Fibroblast of skin of right biceps (primary cell): ENCODE data around the gene MED27.
A peak's percentile ranks its signal among the peaks of the same experiment; 100 is the strongest.

Experiments used
- DNase-seq: peaks from one replicate; pipeline ENCODE4 v3.0.0-alpha.2; 2013

Gene MED27

DNA sequence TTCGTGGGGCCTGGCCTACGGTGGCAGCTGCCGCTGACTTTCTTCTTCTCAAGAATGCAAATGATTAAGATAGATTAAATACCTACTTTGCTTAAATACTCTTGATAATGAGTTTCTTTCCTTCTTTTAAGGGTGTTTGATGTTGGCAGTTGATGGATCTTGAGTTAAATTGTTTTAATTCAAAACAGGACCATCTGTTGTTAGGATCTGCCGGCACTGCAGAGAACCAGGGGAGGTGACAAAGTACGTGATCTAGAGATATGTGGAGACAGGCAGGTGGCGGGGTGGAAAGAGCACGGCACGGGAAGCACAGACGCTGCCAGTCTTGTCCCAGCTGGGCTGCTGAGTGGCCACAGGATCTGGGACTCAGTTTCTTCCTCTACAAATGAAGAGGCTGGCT is 37.9 kb downstream of the MED27 start:
- DNase-seq, result no peak

DNA sequence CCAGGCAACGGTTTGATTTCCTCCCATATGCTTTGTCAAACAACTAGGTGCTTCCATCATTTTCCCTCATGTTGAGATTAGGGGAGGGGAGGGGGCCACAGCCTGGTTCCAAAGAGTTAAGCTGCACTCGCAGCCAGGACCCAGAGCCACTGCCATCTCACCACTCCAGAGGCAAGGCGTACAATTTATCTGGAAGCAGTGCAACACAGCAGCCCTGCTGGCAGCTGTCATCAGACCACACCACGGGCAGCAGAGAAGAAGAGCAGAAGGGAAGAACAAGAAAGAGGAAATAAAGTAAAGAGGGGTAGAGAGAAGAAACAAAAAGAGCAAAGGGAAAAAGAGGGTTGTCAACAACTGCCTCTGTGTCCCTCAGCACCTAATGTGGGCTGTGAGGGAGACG is 38.9 kb downstream of the MED27 start:
- no peak for DNase-seq

DNA sequence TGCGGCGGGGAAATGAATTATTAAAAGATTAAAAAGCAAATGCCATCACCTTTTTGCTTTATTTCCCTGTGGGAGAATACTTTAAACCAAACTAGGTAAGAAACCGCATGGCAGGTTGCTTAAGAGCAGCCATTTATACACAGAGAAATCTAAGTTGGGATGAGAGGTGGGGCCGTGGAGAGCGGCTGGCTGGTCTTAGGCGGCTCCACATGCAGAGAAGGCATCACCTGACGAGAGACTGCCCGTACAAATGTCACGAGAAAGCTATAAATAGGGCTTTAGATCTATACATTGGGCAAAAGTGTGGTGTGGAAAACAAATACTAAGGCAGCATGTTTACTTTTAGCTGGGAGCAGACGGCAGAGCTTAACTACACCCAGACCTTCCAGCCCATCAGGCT is 39.4 kb downstream of the MED27 start:
- no peak for DNase-seq

DNA sequence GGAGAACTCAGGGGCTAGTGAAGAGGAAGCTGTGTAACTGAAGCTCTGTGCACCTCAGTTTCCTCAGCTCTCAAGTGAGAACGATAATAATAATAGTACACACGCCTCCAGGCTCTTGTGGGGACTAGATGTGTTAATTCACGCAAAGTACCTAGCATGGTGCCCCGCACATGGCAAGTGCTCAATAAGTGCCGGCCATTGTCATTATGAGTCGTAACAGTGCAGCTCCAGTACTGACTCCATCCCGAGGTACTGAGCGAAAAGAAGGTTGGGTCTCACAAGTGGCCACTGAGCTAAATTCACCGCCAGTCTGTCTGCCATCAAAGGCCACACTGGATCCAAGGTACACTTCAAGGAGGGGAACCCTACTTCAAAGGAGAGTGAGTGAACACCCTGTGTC is 40.4 kb downstream of the MED27 start:
- no peak for DNase-seq

DNA sequence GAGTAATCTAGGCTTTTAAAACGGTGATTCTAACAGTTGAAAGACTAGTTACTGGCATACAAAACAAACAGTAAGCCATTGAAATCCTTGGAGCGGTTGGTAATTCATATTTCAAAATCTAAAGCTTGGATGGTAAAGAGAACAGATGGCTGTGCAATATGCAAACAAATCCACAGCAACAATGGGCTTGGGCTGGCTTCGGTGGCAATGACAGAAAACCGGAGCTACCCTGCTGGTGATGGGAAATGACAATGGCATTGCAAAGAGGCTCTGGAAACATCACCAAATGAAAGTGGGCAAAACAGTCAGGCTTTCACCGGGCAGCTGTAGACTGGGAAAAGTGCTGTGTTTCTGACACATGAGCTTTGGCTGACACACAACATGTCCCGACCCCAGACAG is 42.2 kb downstream of the MED27 start:
- no peak for DNase-seq

DNA sequence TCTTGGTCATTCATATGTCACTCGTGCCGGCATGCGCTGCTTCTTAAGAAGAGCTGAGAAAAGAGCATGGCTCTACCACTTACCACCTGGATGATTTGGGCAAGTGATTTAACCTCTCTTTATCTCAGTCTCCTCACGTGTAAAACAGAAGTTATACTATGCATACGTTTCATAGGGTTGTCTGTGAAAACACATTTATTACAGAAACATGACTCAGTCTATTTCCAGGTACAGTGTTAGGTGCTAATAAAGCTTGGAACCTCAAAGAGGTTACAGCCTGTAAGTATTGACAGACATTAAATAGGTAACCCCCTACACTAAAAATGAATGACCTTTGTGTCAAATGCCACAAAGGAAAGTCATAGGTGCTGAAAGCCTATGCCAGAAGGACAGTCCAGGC is 43.1 kb downstream of the MED27 start:
- DNase-seq, result no peak

DNA sequence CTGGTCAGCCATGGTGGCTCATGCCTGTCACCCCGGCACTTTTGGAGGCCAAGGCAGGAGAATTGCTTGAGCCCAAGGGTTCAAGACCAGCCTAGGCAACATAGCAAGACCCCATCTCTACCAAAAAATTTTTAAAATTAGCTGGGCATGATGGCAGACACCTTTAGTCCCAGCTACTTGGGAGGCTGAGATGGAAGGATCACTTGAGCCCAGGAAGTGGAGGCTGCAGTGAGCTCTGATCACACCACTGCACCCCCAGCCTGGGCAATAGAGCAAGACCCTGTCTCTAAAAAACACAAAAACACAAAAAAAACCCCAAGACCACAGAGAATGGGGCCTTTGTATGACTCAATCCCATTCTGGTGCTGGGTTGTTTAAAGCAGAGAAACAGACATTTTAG is 44.0 kb downstream of the MED27 start:
- no peak for DNase-seq

DNA sequence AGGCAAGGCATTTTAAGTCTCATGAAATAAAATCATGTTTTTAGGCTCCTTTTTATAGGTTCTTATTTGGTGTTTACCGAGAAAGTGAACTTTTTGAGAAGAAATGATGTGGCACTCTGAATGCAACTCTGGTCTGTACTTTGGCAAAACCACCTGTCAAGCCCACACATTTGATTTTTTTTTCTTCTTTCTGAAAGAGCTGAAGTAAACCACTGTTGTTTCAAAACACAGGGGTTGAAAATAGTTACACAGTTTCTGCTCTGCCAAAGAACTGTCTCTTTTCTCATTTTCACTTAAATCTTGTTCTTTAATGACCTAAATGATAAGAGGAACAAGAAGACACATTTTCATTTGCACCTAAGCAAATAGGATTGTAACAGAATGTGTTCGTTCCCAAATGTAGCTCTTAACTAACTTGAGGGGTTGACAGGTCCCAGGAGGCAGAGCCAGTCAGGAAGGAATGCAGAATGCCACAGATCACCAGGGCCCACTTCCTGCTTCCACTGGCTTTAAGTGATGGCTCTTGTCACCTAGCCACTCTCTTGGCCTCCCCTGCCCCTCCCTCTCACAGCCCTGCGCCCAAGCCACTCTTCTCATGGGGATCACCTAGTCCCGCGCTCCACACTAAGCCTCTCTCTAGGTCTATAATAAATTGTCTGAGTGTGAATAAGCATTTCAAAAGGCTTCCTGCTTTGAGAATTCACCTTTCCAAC is 47.3 kb downstream of the MED27 start:
- no peak for DNase-seq

DNA sequence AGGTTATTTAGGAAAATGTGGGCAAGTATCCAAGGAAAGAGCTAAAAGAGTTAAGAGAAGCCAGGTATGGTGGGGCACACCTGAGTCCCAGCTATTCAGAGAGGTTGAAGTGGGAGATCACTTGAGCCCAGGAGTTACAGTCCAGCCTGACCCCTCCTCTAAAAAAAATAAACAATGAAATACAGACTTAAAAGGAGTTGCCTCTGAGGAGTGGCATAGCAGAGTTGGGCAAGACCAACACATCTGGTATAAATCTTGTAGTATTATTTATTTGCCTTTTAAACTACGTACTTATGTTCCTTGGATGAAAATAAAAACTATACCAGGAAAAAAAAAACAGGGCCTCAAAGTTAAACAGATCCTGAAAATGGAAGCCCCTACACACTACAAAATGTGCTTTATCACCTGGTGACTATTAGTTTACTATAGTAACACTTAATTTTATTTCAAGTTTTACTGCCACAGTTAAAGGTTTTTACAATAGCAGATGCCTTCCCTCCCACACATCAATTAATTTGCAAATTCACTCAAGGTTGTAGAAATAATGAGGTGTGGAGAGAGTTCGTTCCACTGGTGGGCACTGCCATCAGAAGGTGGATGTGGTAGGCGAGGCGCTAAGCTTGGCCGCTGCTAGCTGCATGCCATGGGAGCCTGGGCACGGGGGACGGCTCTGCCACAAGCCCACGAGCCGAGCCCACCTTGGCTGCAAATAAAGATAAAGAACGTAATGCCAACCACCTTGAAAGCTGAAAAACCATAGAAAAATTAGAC is 48.0 kb downstream of the MED27 start:
- DNase-seq, result no peak

DNA sequence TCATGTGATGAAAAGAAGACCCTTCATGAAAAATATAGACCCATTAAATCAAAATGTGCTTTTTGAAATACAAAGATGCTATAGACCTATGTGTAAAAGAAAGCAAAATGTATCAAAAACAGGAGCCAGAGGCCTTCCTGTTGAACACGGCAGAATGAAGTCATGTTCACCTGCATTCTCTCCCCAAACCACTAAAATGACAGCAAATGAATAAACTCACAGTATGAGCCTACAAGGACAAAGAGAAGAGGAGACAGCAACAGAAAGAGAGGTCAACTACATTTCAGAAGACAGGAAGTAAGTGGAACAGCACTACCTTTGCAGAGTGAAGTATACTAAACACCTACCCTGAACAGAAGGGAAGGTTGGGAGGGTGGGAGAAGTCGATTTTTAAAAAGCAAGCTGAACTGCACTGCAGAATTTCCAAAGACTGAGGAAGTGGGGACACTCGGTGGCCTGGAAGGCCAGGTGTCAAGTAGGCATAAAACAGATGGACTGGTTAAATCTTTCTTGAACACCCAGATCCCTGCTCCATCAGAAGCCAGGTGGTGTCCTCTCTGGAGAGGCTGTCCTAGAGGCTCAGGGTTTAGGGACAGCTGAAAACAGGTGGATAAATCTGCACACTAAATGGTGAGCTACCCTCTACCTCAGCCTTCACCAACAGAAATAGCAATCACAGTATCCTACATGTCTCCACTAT is 48.9 kb downstream of the MED27 start:
- no peak for DNase-seq

DNA sequence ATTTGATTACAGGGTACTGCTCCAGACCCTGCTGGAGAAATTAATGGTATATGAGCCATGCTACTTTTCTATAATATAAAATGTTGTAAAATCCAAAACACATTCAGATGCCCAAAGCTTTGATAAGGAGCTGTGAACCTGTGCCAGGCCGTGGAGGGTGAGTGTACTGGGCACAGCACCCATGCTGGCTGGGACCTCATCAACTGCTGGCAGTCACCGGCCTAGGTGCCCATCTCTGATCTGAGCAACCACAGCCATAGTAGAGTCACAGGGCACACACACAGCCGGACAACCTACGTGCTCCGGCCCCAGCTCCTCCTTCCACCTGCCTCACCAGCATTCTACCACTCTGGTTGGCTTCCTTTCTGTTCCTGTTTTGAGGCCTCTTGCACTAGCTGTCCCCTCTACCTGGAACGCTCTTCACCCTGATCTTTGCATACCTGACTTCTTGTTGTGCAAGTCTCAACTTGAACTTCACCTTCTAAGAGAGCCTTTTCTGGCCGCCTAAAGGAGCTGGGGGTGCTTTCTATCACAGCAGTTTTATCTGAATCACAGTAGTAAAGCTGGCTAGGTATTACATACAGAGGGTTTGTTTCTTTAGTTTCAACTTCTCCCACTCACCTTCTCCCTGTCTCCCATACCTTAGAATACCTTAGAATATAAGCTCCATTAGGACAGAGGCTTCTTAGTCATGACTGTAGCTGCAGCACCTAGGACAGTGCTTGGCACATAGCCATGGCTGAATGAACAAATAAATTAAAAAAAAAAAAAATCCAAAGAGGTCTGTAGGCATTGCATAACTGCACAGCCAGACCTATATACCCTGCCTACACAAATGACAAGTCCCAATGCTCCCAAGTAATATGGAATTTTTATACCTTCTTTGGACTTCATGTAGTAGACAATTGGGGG is 51.7 kb downstream of the MED27 start:
- no peak for DNase-seq

DNA sequence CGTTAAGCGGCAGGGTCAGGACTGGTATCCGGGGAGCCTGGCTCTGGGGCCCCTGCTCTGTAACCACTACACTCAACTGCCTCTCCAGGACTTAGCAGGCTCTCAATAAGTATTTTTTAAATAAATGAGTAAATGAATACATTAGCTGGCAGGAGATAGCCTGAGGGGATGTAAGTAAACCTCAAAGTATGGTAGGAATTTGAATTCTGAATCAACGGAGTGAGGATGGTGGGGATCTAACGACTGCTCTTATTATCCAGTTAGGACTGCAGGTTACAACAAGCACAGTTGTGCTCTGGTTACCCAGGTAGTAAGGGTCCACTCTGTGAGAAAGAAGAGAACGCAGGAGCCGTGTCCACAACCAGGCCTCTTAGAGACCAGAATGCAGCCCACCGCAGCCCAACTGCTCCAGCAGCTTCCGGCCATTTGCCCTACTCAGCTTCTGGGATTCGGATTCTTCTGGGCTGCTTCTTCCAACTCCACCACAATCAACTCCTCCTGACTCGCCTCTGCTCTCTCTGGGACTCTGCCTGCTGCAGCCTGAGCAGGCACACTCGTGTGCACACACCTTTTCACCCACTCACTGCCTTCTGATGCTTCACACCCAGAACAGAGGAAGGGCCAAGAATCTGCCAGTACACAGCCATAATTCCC is 52.6 kb downstream of the MED27 start:
- DNase-seq, result peak; percentile 81

DNA sequence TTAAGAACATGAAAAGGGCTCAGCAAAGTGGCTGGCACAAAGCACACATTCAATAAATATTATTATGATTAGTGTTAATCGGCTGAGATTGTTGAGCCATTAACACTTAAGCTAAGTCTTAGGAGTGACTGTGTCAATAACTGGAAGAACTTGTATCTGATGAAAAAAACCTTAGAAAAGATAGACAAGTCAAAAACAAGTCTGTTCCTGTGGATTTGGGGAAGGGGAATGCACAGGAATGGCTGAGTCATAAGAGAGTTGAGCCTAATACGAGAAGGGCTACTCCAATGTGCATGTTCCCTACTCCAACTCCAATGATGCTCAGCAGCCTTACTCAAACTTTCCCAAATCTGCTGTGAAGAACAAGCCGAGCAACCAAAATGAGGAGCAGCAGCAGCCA is 53.9 kb downstream of the MED27 start:
- no peak for DNase-seq

DNA sequence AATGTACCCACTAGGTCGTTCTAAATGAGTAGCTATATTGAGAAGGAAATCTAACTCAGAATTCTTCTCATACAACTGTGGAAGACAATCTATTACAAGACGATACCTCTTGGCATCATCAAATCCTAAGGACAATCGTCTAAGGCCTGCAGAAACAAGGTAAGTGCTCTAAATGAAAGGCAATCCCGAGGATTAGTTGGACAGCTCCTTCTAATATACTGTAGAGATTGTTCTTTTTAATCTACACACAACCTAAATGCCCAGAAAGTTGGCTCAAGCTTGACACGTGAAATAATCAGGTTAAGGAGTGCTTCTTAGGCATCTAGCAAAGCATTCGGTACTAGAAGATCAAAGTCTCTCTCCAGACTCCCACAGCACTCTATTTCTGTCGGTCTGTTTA is 55.1 kb downstream of the MED27 start:
- no peak for DNase-seq

DNA sequence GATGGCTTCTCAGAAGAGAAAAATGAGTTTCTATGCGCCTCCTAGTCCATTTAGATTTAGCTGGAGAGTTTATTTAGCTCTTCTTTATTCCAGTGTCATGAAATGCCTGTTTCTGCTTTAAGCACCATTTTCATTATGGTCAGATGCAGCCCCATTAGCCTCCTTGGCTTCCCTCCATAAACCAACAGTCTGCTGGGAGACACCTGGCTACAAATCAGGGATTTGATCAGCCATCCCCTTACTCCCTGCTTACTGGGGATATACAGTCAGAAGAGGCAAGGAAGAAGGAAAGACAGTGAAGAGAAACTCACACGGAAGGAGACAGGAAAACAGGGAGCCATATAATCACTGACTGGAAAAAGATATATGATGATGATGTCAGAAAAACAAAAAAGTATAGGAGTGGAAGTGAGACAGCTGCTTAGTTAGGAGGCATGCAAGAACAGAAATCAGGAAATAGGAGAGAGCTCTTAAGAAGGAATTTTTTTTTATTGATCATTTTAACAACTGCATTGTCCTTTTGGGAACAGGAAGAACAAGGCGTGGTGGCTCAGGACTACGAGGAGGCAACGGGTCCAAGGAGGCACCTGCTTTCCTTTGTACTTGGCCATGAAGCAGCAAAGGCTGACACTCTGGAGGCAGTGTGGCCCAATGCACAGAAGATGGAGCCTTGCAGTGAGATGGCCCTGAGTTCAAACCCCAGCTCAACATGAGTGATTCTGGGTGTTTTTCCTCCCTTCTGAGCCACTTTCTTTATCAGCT is 56.1 kb downstream of the MED27 start:
- DNase-seq, result no peak

DNA sequence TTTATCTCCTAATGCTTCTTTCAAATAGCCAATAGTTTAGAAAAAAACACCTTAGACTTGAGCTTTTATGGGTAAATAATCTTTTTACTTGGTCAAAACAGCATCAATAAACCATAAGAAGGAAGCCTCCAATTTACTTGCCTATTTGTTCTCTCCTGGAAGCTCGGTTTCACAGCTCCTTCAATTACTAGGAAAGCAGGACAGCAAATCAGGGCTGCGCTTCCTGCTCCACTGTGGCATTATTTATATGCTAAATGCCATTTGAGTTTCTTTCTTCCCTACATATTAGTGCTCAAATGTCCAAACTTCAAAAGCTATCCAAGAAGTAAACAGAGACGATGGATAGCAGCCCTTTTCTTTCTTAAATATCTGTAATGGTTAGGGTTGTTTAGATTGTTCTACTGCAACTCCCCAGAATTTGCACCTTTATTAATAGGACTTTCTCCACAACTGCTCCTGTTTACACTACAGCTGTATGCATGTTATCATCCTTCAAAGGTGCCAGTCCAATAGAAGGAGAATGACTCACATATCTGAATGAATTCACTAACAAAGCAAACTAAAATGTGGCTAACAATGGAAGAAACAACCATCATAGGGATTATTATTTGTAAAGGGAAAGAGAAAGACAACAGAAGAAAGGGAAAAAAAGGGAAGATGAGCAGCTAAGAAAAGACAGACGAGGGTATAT is 58.7 kb downstream of the MED27 start:
- no peak for DNase-seq

DNA sequence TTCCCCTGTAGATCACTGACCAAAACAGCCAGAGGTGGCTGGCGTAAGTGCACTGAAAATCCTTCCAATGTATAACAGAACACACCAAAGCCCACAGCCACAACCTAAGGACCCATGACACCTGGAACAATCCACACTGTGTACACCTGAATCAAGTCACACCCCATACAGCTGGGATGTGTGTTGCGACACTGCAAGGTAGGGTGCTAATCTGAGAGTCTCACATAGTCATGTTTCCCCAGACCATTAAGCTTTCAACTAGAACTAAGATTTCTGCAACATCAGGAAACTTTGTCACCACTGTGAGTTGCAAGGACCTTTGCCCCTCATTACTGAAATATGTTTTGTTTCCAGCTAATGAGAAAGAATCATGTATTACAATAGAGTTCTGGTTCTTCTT is 59.4 kb downstream of the MED27 start:
- no peak for DNase-seq

DNA sequence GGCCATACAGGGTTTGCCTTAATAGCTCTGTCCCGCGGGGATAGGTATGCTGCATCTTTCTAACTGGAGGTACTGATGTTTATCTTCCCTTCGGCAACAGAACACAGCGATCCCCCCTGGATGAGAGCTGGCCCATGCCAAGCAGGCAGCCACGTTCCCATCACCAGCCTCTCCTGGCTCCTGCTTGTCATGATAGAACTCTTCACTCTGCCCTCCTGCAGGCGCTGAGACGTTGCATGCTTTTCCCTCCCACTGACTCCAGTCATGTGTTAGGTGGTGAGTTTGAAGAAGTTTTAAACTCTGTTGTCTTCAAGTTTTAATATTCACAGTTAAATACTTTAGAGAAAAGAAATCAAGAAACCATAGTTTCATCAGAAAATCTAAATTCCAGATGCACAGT is 60.0 kb downstream of the MED27 start:
- DNase-seq, result no peak

DNA sequence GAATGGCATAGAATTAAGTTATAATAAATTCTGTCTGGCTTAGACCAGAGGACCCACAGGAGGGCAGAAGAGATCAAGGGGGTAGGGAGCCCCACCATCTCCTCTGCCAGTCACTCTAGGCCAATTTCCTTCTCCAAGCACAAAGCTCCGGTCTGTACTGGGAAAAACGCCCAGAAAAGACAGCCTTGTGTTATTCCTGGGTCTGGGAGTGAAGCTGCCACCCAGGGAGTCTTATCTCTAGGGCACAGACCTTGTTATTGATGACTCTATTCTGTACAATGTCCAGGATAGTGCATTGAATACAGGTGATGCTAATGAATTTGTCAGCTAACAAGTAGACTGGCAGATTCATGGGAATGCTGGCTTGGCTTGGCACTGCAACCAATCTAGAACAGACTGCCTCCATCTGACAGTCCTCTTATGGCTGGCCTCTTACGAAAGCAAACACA is 60.7 kb downstream of the MED27 start:
- DNase-seq, result no peak

DNA sequence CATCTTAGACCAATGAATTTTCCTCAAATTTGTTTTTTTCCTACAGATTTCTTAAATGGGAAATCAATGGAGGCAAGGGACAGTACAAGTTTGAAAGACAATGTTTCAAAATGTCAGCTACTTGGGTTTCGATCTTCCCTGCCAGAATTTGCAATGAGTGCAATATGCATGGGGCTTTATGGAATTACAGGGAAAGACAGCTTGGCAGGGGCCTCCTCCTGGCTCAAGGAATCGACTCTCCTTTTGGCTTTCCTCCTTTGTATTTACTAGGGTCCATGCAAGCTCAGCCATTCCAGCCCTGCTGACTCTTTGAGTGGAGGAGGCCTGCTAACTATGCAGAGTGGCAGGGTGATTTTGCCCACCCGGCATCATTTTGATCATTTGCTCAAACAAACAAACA is 63.2 kb downstream of the MED27 start:
- DNase-seq, result no peak

DNA sequence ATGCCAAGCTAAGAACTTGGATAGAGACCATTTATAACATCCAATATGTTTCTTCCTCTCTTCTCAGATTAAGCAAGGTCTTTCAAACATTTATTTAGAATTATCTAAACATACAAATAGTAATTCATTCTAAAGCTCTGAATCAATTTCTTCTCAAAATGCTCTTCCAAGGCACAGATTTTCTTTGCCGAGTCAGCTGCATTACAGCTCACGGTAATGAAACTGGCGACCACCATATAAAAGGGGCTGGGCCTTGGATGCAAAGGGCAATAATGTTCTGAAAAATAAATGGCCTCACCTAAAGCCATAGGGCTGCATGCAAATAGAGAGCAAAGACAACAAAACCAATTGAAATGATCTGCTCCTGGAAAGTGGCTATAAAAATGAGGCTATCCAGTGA is 63.8 kb downstream of the MED27 start:
- DNase-seq, result no peak
